HL-60 (cell line): ENCODE measurements around the gene EMILIN1.

Experiments used
- DNase-seq, 2 experiments: peaks; one replicate each; pipeline ENCODE4 v3.0.0-alpha.2; 2010 to 2020; ENCODE audit warnings: low read depth in 1 of 2, low spot score in 1 of 2
- H3K27ac ChIP-seq: fragments of 250-450 bp; sonication (Bioruptor Pico); replicated peaks from 2 replicates; pipeline ENCODE4 v1.5.1; 2020; ENCODE audit warnings: mild to moderate bottlenecking, moderate library complexity
- H3K27me3 ChIP-seq: fragments of 250-450 bp; sonication (Bioruptor Pico); 2 replicates; pipeline ENCODE4 v1.5.1; 2021; ENCODE audit warnings: mild to moderate bottlenecking, moderate library complexity; ENCODE audit not compliant: insufficient read depth, poor library complexity, severe bottlenecking
- H3K4me3 ChIP-seq: replicated peaks from 2 replicates; pipeline ENCODE4 v1.5.1; 2011; ENCODE audit warnings: mild to moderate bottlenecking, control low read depth, low read length; ENCODE audit not compliant: insufficient read depth
- GABPA ChIP-seq: IDR thresholded peaks from 2 replicates; pipeline ENCODE4 v1.6.1; 2012; ENCODE audit warnings: low read depth
- POLR2AphosphoS5 ChIP-seq: IDR thresholded peaks from 2 replicates; pipeline ENCODE4 v1.6.1; 2012; ENCODE audit warnings: low read depth
- SPI1 ChIP-seq: IDR thresholded peaks from 2 replicates; pipeline ENCODE4 v1.6.1; 2012; ENCODE audit warnings: low read depth, mild to moderate bottlenecking, borderline replicate concordance
- TF ChIP-seq, protein P1 (sequence below): IDR thresholded peaks from one replicate; pipeline ENCODE4 v1.5.1; 2011; ENCODE audit warnings: low read length, control low read depth, inconsistent platforms; ENCODE audit not compliant: insufficient read depth
- TF ChIP-seq, protein P2 (sequence below): IDR thresholded peaks from 2 replicates; pipeline ENCODE4 v1.6.1; 2012; ENCODE audit warnings: low read depth; ENCODE audit not compliant: insufficient replicate concordance

The EMILIN1 gene

DNA sequence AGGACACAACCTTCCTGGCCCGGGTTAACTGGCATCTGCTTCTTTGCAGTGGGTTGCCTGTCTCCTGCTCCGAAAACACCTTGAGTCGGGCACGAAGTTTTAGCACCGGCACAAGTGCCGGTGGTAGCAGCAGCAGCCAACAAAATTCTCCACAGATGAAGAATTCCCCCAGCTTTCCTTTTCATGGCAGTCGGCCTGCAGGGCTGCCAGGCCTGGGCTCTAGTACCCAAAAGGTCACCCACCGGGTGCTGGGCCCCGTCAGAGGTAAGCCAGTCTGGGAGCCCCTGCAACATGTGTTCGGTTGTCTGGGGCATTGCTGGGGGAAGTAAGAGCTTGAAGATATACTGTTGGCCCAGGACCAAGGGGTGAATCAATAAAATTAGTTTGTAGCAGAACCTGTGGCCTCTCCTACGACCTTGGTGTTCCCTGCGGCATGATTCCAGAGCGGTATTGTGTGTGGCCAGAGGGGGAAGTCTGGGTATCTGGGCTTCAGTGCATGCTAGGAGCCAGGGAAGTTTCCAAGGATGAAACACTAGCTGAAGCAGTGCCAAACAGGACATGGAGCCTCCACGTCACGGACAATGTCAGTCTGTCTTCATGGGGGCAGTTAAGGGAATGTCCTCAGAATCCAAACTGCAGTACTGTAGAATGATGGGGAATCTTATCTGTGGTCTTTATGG lies 19.1 kb upstream of the EMILIN1 start:
- no peak overlapping the region for H3K4me3 ChIP-seq
- no peak for DNase-seq
- no peaks in the 10 kb centered on the region for H3K27me3 ChIP-seq
- TF ChIP-seq POLR2AphosphoS5, result no peak
- no peak for TF ChIP-seq GABPA
- no peak for TF ChIP-seq SPI1
- TF ChIP-seq, protein P1, sequence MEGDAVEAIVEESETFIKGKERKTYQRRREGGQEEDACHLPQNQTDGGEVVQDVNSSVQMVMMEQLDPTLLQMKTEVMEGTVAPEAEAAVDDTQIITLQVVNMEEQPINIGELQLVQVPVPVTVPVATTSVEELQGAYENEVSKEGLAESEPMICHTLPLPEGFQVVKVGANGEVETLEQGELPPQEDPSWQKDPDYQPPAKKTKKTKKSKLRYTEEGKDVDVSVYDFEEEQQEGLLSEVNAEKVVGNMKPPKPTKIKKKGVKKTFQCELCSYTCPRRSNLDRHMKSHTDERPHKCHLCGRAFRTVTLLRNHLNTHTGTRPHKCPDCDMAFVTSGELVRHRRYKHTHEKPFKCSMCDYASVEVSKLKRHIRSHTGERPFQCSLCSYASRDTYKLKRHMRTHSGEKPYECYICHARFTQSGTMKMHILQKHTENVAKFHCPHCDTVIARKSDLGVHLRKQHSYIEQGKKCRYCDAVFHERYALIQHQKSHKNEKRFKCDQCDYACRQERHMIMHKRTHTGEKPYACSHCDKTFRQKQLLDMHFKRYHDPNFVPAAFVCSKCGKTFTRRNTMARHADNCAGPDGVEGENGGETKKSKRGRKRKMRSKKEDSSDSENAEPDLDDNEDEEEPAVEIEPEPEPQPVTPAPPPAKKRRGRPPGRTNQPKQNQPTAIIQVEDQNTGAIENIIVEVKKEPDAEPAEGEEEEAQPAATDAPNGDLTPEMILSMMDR, result no peak
- TF ChIP-seq, protein P2, sequence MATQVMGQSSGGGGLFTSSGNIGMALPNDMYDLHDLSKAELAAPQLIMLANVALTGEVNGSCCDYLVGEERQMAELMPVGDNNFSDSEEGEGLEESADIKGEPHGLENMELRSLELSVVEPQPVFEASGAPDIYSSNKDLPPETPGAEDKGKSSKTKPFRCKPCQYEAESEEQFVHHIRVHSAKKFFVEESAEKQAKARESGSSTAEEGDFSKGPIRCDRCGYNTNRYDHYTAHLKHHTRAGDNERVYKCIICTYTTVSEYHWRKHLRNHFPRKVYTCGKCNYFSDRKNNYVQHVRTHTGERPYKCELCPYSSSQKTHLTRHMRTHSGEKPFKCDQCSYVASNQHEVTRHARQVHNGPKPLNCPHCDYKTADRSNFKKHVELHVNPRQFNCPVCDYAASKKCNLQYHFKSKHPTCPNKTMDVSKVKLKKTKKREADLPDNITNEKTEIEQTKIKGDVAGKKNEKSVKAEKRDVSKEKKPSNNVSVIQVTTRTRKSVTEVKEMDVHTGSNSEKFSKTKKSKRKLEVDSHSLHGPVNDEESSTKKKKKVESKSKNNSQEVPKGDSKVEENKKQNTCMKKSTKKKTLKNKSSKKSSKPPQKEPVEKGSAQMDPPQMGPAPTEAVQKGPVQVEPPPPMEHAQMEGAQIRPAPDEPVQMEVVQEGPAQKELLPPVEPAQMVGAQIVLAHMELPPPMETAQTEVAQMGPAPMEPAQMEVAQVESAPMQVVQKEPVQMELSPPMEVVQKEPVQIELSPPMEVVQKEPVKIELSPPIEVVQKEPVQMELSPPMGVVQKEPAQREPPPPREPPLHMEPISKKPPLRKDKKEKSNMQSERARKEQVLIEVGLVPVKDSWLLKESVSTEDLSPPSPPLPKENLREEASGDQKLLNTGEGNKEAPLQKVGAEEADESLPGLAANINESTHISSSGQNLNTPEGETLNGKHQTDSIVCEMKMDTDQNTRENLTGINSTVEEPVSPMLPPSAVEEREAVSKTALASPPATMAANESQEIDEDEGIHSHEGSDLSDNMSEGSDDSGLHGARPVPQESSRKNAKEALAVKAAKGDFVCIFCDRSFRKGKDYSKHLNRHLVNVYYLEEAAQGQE, result no peak
- H3K27ac ChIP-seq, result no peak overlapping the region

DNA sequence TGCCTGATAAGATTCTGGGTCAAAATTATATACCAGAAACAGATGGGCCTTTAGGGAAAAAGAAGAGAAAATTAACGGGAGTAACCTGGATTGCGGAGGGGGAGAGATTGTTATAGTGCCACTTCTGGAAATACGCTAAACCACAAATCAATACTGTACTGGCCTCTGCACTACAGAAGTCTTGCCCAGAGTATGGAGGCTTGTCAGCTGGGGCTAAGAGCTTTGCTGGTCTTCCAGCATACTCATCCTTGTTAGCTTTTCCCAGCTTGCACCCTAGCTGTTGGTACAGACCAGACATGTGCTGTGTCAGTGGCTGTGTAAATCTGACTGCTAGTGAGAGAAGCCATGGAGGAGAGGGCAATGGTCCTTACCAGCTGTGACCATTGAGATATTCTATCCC lies 18.1 kb upstream of the EMILIN1 start:
- Histone ChIP-seq H3K27me3 (no peaks in the 10 kb centered on the region), H3K4me3 (no peak overlapping the region), H3K27ac (no peak overlapping the region)
- no peak for TF ChIP-seq POLR2AphosphoS5
- no peak for TF ChIP-seq SPI1
- no peak for TF ChIP-seq GABPA
- TF ChIP-seq, protein P1, result no peak
- TF ChIP-seq, protein P2, result no peak
- DNase-seq, result no peak

GRCh38 chr2:27065128-27065527 lies 13.3 kb upstream of the EMILIN1 start:
- no peak for DNase-seq
- H3K4me3 ChIP-seq, result no peak overlapping the region
- TF ChIP-seq SPI1 (no peak), GABPA (no peak), POLR2AphosphoS5 (no peak)
- TF ChIP-seq, protein P1, result no peak
- TF ChIP-seq, protein P2, result no peak
- H3K27ac ChIP-seq, result no peak overlapping the region
- no peaks in the 10 kb centered on the region for H3K27me3 ChIP-seq
